CD4-positive, alpha-beta T cell (primary cell): ENCODE data around the gene ANO2. TPM values are rescaled to one million over a fixed set of nuclear protein-coding genes. Genes with fewer than 3 reads are reported as not detected.

Experiments used
- ATAC-seq: fragments of 200-7000 bp; cut with Tn5 transposase; one replicate; pipeline ENCODE4 v1.10.0; 2022; ENCODE audit warnings: mild to moderate bottlenecking; ENCODE audit not compliant: poor library complexity
- CTCF ChIA-PET: fragments of 350-600 bp; sonication (Branson Sonifier 250); formaldehyde crosslinking; loops from one replicate; lab custom pipeline; 2021; ENCODE audit warnings: antibody characterized with exemption, inconsistent platforms; lab: Charles Lee
- POLR2A ChIA-PET: fragments of 350-600 bp; sonication (Branson Sonifier 250); formaldehyde crosslinking; loops from one replicate; lab custom pipeline; 2021; ENCODE audit warnings: antibody characterized with exemption, inconsistent platforms; lab: Charles Lee
- DNase-seq, 14 experiments: peaks; one replicate each; pipeline ENCODE4 v3.0.0-alpha.2; 2013 to 2020; ENCODE audit warnings: mixed read lengths in 2 of 14
- H3K27ac ChIP-seq, 2 donors: one replicate each; pipeline versions ENCODE4 v1.5.1 to v1.7.0; 2013; ENCODE audit warnings: low read length in 2 of 2, low read depth in 1 of 2, mild to moderate bottlenecking in 1 of 2
- H3K27me3 ChIP-seq, 2 experiments: 1 replicate in 1 of 2; 2 replicates in 1 of 2; pipeline versions ENCODE4 v1.6.1 to v1.7.0; 2013; ENCODE audit warnings: low read length in 2 of 2, control low read depth in 1 of 2, mild to moderate bottlenecking in 1 of 2, moderate library complexity in 1 of 2; ENCODE audit not compliant: insufficient read depth in 2 of 2, control insufficient read depth in 1 of 2
- H3K36me3 ChIP-seq: one replicate; pipeline ENCODE4 v1.6.1; 2013; ENCODE audit warnings: low read length, control low read depth; ENCODE audit not compliant: insufficient read depth
- H3K4me1 ChIP-seq: one replicate; pipeline ENCODE4 v1.6.1; 2013; ENCODE audit warnings: low read length, control low read depth; ENCODE audit not compliant: insufficient read depth
- H3K4me3 ChIP-seq: one replicate; pipeline ENCODE4 v1.5.1; 2013; ENCODE audit warnings: mild to moderate bottlenecking, low read length, moderate library complexity
- H3K9me3 ChIP-seq, 2 experiments: 1 replicate in 1 of 2; 2 replicates in 1 of 2; pipeline versions ENCODE4 v1.6.1 to v1.7.0; 2013; ENCODE audit warnings: low read length in 2 of 2, mild to moderate bottlenecking in 2 of 2, control low read depth in 1 of 2, moderate library complexity in 1 of 2; ENCODE audit not compliant: control insufficient read depth in 1 of 2, insufficient read depth in 1 of 2
- H3K27ac Mint-ChIP-seq: one replicate; pipeline ENCODE4 v1.8.0; 2020; ENCODE audit warnings: mixed read lengths
- H3K27me3 Mint-ChIP-seq: one replicate; pipeline ENCODE4 v1.8.0; 2021; ENCODE audit warnings: mixed read lengths
- H3K36me3 Mint-ChIP-seq: one replicate; pipeline ENCODE4 v1.8.0; 2021; ENCODE audit warnings: low read depth, mixed read lengths
- H3K4me1 Mint-ChIP-seq: one replicate; pipeline ENCODE4 v1.8.0; 2021; ENCODE audit warnings: low read depth, mixed read lengths
- H3K4me3 Mint-ChIP-seq: one replicate; pipeline ENCODE4 v1.8.0; 2020; ENCODE audit warnings: mild to moderate bottlenecking, mixed read lengths
- H3K9me3 Mint-ChIP-seq: one replicate; pipeline ENCODE4 v1.8.0; 2020; ENCODE audit warnings: mixed read lengths
- intact Hi-C, 2 experiments: fragments of 100-400 bp; cut with DNase I in 1 of 2; cut with micrococcal nuclease in 1 of 2; formaldehyde crosslinking; loops; one replicate each; pipeline versions ENCODE4 v1.15.1 to v1.9.0; 2023 to 2025; cut with DNase I, micrococcal nuclease
- total RNA-seq, 174 experiments: library from RNA in 2 of 174; stranded (reverse) in 2 of 174; gene quantifications; one replicate each; pipeline ENCODE4 v1.2.3 and lab custom pipeline; 2021 to 2026
- TF ChIP-seq, protein P1 (sequence below): fragments of 200-600 bp; IDR thresholded peaks from one replicate; pipeline ENCODE4 v1.8.0; 2022; ENCODE audit warnings: antibody characterized with exemption, mild to moderate bottlenecking

Gene ANO2
- total RNA-seq, 2 experiments from 2014 or later = not detected

DNA sequence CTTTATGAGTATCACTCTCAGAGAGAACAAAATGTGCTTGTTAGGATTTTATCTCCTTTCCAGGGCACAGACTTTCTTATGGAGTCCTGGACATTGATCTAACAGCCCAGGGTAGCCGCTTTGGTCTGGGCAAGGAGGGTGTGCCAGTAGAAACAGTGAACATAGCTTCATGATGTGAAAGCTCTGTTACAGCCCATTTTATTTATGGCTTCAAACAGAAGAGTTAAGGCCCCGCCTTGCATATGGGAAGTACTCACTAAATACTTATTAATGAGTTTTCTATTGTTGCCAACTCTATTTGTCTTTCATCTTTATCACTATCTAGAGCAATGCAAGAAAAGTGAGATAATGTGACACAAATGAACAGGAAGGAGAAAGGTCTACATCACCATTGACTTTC, 312.6 kb downstream of the ANO2 start:
- TF ChIP-seq, protein P1, sequence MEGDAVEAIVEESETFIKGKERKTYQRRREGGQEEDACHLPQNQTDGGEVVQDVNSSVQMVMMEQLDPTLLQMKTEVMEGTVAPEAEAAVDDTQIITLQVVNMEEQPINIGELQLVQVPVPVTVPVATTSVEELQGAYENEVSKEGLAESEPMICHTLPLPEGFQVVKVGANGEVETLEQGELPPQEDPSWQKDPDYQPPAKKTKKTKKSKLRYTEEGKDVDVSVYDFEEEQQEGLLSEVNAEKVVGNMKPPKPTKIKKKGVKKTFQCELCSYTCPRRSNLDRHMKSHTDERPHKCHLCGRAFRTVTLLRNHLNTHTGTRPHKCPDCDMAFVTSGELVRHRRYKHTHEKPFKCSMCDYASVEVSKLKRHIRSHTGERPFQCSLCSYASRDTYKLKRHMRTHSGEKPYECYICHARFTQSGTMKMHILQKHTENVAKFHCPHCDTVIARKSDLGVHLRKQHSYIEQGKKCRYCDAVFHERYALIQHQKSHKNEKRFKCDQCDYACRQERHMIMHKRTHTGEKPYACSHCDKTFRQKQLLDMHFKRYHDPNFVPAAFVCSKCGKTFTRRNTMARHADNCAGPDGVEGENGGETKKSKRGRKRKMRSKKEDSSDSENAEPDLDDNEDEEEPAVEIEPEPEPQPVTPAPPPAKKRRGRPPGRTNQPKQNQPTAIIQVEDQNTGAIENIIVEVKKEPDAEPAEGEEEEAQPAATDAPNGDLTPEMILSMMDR = no peak
- ChIA-PET POLR2A (no interaction called here), CTCF (no interaction called here)
- H3K27ac ChIP-seq = no peak overlapping the region
- Mint-ChIP-seq H3K9me3 (no peaks in the 10 kb centered on the region), H3K4me1 (no peaks in the 10 kb centered on the region), H3K27ac (no peak overlapping the region), H3K27me3 (no peaks in the 10 kb centered on the region), H3K36me3 (no peaks in the 10 kb centered on the region), H3K4me3 (no peak overlapping the region)
- intact Hi-C loops = no loop called here
- no peaks in the 10 kb centered on the region for H3K36me3 ChIP-seq
- H3K4me1 ChIP-seq = no peaks in the 10 kb centered on the region
- no peaks in the 10 kb centered on the region for H3K27me3 ChIP-seq
- DNase-seq = no peak
- H3K9me3 ChIP-seq = peaks cover 0 to 3% of the 10 kb centered on the region in 2 experiments
- no peak for ATAC-seq
- no peak overlapping the region for H3K4me3 ChIP-seq

DNA sequence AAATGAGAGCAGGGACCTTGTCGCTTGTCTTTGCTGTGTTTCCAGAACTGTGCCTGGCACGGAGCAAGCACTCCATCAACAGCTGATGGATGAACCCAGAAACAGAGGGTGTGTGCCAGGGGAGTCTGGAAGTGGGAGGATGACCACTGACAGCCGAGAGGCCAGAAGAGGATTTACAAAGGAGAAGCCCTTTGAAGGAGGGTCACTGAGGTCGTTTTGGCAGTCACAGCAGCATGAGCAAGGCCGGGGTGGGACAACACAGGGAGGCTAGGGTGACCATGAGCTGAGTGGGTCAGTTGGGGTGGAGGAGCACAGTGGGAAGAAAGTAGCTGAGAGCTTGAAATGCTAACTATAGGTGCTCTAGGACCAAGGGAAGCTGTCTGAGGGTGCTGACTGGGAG, 313.6 kb downstream of the ANO2 start:
- H3K4me3 Mint-ChIP-seq = no peak overlapping the region
- H3K36me3 ChIP-seq = no peaks in the 10 kb centered on the region
- CTCF ChIA-PET = no interaction called here
- H3K4me3 ChIP-seq = no peak overlapping the region
- H3K4me1 Mint-ChIP-seq = no peaks in the 10 kb centered on the region
- H3K27ac ChIP-seq = no peak overlapping the region
- H3K9me3 ChIP-seq = peaks cover 0 to 7% of the 10 kb centered on the region in 2 experiments
- no peak overlapping the region for H3K27ac Mint-ChIP-seq
- DNase-seq (no peak), ATAC-seq (no peak)
- TF ChIP-seq, protein P1 = no peak
- no peaks in the 10 kb centered on the region for H3K27me3 Mint-ChIP-seq
- no peaks in the 10 kb centered on the region for H3K27me3 ChIP-seq
- intact Hi-C loops = no loop called here
- no peaks in the 10 kb centered on the region for H3K36me3 Mint-ChIP-seq
- POLR2A ChIA-PET = no interaction called here
- no peaks in the 10 kb centered on the region for H3K4me1 ChIP-seq
- no peaks in the 10 kb centered on the region for H3K9me3 Mint-ChIP-seq

DNA sequence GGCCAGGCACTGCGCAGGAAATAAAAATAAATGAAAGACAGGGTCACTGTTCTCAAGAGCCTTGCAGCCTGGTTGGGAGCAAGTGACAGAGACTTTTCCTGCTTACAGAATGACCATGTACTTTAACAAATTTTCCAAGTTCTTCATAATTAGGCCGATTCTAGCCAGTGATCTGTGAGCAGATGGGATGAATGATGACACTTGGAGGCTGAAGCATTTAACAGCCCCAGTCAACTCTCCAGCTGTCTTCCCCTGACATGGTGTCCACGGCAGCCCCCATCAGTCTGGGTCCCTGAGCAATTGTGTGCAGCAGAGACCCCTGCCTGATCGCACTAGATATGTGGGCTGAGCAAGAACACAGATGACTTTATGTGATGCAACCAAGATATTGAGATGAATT, 314.3 kb downstream of the ANO2 start:
- ChIA-PET CTCF (no interaction called here), POLR2A (no interaction called here)
- Histone ChIP-seq H3K4me3 (no peak overlapping the region), H3K9me3 (peaks cover 0 to 7% of the 10 kb centered on the region in 2 experiments), H3K4me1 (no peaks in the 10 kb centered on the region), H3K27me3 (no peaks in the 10 kb centered on the region), H3K27ac (no peak overlapping the region), H3K36me3 (no peaks in the 10 kb centered on the region)
- TF ChIP-seq, protein P1 = no peak
- ATAC-seq (no peak), DNase-seq (no peak)
- Mint-ChIP-seq H3K36me3 (no peaks in the 10 kb centered on the region), H3K9me3 (no peaks in the 10 kb centered on the region), H3K27ac (no peak overlapping the region), H3K4me1 (no peaks in the 10 kb centered on the region), H3K27me3 (no peaks in the 10 kb centered on the region), H3K4me3 (no peak overlapping the region)
- intact Hi-C loops = no loop called here
